Prostate gland (tissue), 2 donors: ENCODE results near the gene RAB27B. TPM values are rescaled to one million over a fixed set of nuclear protein-coding genes. Genes with fewer than 3 reads are reported as not detected.

ENCODE experiments used
- DNase-seq: peaks from one replicate; pipeline ENCODE4 v3.0.0-alpha.2; 2019; ENCODE audit warnings: low spot score
- H3K27ac ChIP-seq, 2 donors: fragments of 200-600 bp; sonication (generic); 2 replicates each; pipeline ENCODE4 v1.5.1; 2017 to 2019
- H3K27me3 ChIP-seq: fragments of 200-600 bp; sonication (generic); replicated peaks from 2 replicates; pipeline ENCODE4 v1.5.1; 2019; ENCODE audit not compliant: insufficient read depth
- H3K36me3 ChIP-seq, 2 donors: fragments of 200-600 bp; sonication (generic); 1 replicate in 1 of 2; 2 replicates in 1 of 2; pipeline versions ENCODE4 v1.5.1 to v1.8.1; 2017 to 2019
- H3K4me1 ChIP-seq: fragments of 200-600 bp; sonication (generic); replicated peaks from 2 replicates; pipeline ENCODE4 v1.5.1; 2019
- H3K4me3 ChIP-seq, 2 donors: fragments of 200-600 bp; sonication (generic); 2 replicates each; pipeline ENCODE4 v1.5.1; 2017 to 2019
- H3K9me3 ChIP-seq: fragments of 200-600 bp; sonication (generic); 2 replicates; pipeline ENCODE4 v1.5.1; 2017
- POLR2A ChIP-seq: fragments of 450-650 bp; IDR thresholded peaks from one replicate; pipeline ENCODE4 v1.6.1; 2016; ENCODE audit warnings: antibody characterized with exemption, mild to moderate bottlenecking
- POLR2AphosphoS5 ChIP-seq: sonication (generic); formaldehyde crosslinking; IDR thresholded peaks from one replicate; pipeline ENCODE4 v1.6.1; 2017; ENCODE audit warnings: antibody characterized with exemption
- WGBS: methylation state at CpG from one replicate; pipeline ENCODE4 v1.1.5; 2018; 5-methylcytosine and 5-hydroxymethylcytosine counted together
- intact Hi-C: fragments of 100-400 bp; cut with DNase I; formaldehyde crosslinking; loops from one replicate; pipeline ENCODE4 v1.14.2; 2022
- total RNA-seq, 2 donors: library from RNA; depleted of rRNA; stranded (reverse); fragments of >200 nt; gene quantifications; one replicate each; pipeline ENCODE4 v1.1.0, GENCODE V29; 2016
- TF ChIP-seq, protein P1 (sequence below), 4 experiments: fragments of 200-600 bp in 2 of 4; fragments of 450-650 bp in 2 of 4; sonication (generic) in 2 of 4; IDR thresholded peaks; 1 replicate in 3 of 4; 2 replicates in 1 of 4; pipeline ENCODE4 v1.5.1; 2016 to 2019; ENCODE audit warnings: antibody characterized with exemption in 4 of 4, mild to moderate bottlenecking in 2 of 4, moderate library complexity in 2 of 4

The RAB27B gene
- total RNA-seq, 2 donors from 2014 or later, result 10.7 to 60.2 TPM

DNA sequence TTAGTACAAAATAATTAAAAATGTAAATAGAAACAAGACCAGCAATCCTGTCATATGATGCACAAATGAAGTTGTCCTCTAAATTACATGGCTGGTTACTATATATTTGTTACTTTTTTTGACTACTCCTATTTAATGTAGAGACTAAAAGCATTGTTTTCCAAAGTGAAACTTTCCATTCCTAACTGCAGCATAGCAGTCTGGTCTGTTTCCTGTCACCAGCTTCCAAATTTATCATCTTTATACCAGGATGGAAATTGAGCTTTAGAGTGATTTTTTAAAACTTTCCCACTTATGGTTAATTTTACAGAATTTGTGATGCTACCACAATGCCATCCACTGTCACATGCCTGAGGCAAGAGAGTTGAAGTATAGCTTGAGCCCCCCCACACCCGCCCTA, 33.5 kb upstream of the RAB27B start:
- intact Hi-C loops, result no loop called here
- H3K4me1 ChIP-seq, result no peaks in the 10 kb centered on the region
- H3K4me3 ChIP-seq, result no peak overlapping the region
- no peak overlapping the region for H3K27ac ChIP-seq
- no peaks in the 10 kb centered on the region for H3K27me3 ChIP-seq
- WGBS, result 70% methylated on average over 1 of the region's 1 CpG
- no peak for DNase-seq
- no peaks in the 10 kb centered on the region for H3K9me3 ChIP-seq
- TF ChIP-seq, protein P1, sequence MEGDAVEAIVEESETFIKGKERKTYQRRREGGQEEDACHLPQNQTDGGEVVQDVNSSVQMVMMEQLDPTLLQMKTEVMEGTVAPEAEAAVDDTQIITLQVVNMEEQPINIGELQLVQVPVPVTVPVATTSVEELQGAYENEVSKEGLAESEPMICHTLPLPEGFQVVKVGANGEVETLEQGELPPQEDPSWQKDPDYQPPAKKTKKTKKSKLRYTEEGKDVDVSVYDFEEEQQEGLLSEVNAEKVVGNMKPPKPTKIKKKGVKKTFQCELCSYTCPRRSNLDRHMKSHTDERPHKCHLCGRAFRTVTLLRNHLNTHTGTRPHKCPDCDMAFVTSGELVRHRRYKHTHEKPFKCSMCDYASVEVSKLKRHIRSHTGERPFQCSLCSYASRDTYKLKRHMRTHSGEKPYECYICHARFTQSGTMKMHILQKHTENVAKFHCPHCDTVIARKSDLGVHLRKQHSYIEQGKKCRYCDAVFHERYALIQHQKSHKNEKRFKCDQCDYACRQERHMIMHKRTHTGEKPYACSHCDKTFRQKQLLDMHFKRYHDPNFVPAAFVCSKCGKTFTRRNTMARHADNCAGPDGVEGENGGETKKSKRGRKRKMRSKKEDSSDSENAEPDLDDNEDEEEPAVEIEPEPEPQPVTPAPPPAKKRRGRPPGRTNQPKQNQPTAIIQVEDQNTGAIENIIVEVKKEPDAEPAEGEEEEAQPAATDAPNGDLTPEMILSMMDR (IDR thresholded peaks at IDR 0.05), result no peak
- TF ChIP-seq POLR2A (no peak), POLR2AphosphoS5 (no peak)
- no peaks in the 10 kb centered on the region for H3K36me3 ChIP-seq

DNA sequence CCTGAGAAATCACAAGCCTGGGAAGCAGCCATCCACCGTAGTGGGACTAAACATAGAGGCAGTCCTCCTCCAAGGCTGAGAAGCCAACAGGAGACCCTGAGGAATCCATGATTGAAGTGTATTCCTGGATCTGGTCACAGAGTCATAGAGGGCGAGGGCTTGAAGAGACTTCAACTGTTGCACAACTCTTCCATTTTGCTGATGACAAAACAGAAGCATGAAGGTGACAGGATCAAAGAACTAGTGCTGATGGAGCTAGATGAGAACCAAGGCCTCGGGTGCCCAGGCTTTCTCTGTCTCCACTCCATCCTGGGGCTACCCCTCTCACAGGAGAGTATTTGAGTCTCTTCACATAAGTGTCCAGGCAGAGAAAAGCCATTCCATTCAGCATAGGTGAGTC, 30.1 kb upstream of the RAB27B start:
- H3K27me3 ChIP-seq, result no peaks in the 10 kb centered on the region
- H3K4me1 ChIP-seq, result no peaks in the 10 kb centered on the region
- H3K4me3 ChIP-seq, result no peak overlapping the region
- intact Hi-C loops, result no loop called here
- WGBS, result 93% methylated on average over 3 of the region's 3 CpGs
- no peak overlapping the region for H3K27ac ChIP-seq
- no peak for TF ChIP-seq POLR2AphosphoS5
- TF ChIP-seq, protein P1 (IDR thresholded peaks at IDR 0.05), result no peak
- no peak for TF ChIP-seq POLR2A
- no peaks in the 10 kb centered on the region for H3K36me3 ChIP-seq
- DNase-seq, result no peak
- H3K9me3 ChIP-seq, result no peaks in the 10 kb centered on the region

DNA sequence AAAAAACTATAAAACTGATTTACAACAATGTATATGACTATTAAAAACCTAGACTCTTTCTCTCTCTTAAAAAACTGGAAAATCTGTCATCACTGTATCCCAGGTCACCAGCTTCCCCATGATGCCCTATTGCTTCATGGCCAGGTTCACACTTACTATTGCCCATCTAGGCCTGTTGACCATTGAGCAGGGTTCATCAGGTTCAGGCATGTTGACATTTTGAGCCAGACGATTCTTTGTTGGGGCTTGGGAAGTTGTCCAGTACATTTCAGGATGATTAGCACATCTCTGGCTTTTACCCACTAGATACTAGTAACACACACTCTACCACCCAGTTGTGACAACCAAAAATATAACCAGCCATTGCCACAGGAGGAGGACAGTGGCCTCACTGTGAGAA, 26.9 kb upstream of the RAB27B start:
- 65% methylated on average over 1 of the region's 1 CpG for WGBS
- intact Hi-C loops, result no loop called here
- TF ChIP-seq, protein P1 (IDR thresholded peaks at IDR 0.05), result no peak
- no peak for TF ChIP-seq POLR2AphosphoS5
- Histone ChIP-seq H3K36me3 (no peaks in the 10 kb centered on the region), H3K27ac (no peak overlapping the region), H3K9me3 (no peaks in the 10 kb centered on the region), H3K4me1 (no peaks in the 10 kb centered on the region), H3K27me3 (no peaks in the 10 kb centered on the region), H3K4me3 (no peak overlapping the region)
- DNase-seq, result no peak

DNA sequence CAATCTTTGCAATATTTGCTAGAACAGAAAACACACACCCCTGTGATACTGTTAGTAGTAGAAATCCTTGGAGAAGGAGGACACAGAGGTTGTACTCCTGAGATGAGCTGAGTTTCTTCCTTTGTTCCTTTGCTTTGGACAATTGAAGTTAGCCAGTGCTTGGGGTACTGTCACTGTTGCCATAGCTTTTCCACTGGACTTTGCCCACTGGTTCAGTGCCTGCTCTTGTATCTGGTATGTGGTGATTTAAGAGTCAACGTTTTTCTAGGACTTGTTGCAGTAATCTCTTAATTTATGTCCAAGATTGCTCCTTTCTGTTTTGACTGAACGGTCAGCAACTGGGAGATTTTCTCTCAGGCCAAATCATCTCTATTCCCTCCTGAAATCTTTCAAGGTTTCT, 26.1 kb upstream of the RAB27B start:
- Histone ChIP-seq H3K27me3 (no peaks in the 10 kb centered on the region), H3K27ac (no peak overlapping the region), H3K4me3 (no peak overlapping the region), H3K4me1 (no peaks in the 10 kb centered on the region), H3K36me3 (no peaks in the 10 kb centered on the region), H3K9me3 (no peaks in the 10 kb centered on the region)
- intact Hi-C loops, result no loop called here
- no peak for DNase-seq
- whole genome bisulfite sequencing, result 63% methylated on average over 2 of the region's 2 CpGs
- no peak for TF ChIP-seq POLR2A
- TF ChIP-seq, protein P1 (IDR thresholded peaks at IDR 0.05), result no peak
- no peak for TF ChIP-seq POLR2AphosphoS5

DNA sequence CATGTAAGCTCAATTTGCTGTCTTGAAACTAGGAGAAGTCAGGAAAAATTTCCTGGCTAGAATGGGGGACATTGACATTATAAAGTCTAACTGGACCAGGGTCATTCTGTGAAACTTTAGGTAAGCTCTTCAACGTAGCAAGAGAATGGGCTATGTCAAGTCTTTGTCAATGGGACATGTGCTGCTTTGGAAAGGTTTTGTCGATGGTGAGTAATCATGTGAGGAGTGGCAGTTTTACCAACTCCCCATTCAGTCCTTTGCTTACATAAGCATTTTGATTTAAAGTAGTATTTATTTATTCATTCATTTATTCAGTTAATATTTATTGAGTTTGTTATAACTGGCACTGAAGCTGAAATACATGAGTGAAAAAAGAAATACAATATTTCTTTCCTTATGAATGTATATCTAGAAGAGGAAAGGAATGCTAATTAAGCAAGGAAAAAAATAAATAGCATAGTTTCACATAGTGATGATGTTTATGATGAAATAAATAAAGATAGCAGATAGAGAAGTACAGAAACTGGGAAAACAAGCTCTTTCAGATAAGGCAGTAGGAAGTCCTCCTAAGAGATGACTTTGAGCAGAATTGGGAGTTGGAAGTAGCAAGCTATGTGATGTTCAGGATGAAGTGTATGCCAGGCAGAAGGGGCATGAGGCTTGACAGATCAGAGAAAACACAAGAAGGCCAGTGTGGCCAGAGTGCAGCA, 25.4 kb upstream of the RAB27B start:
- Histone ChIP-seq H3K9me3 (no peaks in the 10 kb centered on the region), H3K36me3 (no peaks in the 10 kb centered on the region), H3K4me1 (no peaks in the 10 kb centered on the region), H3K4me3 (no peak overlapping the region), H3K27ac (no peak overlapping the region), H3K27me3 (no peaks in the 10 kb centered on the region)
- intact Hi-C loops, result no loop called here
- DNase-seq, result no peak
- TF ChIP-seq, protein P1 (IDR thresholded peaks at IDR 0.05), result no peak
- TF ChIP-seq POLR2A (no peak), POLR2AphosphoS5 (no peak)
- WGBS, result 79% methylated on average over 2 of the region's 2 CpGs
